ENCODE results near the gene ROR2.

DNA sequence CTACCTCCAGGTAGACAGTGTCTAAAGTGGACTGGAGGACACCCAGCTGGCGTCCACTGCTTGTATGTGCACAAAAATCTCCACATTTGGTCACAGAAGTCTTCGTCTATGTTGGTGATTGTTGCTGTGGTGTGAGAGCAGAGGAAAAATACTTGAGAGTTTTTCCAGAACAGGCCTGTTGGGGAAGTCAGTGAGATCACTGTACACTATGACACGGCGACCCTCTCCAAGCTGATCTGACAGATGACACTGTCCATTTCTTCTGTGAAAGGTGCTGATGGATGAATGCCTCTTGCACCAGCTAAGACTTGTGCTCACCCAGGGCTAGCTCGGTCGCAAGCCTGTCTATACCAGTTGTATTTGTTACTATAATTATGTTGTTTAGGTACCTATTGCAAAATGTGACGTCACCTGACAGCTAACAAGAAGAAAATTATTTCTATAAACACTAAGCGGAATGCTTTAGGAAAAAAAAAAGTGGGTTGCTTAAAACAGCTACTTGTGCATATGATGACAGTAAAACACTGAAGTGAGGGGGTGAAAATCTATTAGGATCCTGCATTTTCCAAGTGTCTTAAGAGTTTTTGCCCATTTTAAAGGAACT is 142.3 kb downstream of the ROR2 start:
- TF ChIP-seq EP300 (IDR thresholded peaks at IDR 0.05; ENCODE audit: borderline replicate concordance in 1 of 2, low read depth in 2 of 2, low read length in 2 of 2), result no peak
- no peak for TF ChIP-seq EGR1 (IDR thresholded peaks at IDR 0.05; ENCODE audit: borderline replicate concordance, low read depth, low read length)
- TF ChIP-seq, protein P1, sequence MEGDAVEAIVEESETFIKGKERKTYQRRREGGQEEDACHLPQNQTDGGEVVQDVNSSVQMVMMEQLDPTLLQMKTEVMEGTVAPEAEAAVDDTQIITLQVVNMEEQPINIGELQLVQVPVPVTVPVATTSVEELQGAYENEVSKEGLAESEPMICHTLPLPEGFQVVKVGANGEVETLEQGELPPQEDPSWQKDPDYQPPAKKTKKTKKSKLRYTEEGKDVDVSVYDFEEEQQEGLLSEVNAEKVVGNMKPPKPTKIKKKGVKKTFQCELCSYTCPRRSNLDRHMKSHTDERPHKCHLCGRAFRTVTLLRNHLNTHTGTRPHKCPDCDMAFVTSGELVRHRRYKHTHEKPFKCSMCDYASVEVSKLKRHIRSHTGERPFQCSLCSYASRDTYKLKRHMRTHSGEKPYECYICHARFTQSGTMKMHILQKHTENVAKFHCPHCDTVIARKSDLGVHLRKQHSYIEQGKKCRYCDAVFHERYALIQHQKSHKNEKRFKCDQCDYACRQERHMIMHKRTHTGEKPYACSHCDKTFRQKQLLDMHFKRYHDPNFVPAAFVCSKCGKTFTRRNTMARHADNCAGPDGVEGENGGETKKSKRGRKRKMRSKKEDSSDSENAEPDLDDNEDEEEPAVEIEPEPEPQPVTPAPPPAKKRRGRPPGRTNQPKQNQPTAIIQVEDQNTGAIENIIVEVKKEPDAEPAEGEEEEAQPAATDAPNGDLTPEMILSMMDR (IDR thresholded peaks at IDR 0.05; ENCODE audit: control extremely low read depth in 1 of 3, insufficient read depth in 1 of 3, low read depth in 1 of 3, low read length in 3 of 3), result no peak
- TF ChIP-seq RAD21 (IDR thresholded peaks at IDR 0.05 in 1 of 2, conservative IDR thresholded peaks at IDR 0.05 in 1 of 2; ENCODE audit: low read depth in 2 of 2, low read length in 2 of 2), result no peak
- no peak for TF ChIP-seq POLR2A (IDR thresholded peaks at IDR 0.05; ENCODE audit: control extremely low read depth in 1 of 2, low read depth in 2 of 2, low read length in 2 of 2)
- no peak for TF ChIP-seq EZH2 (IDR thresholded peaks at IDR 0.05; ENCODE audit: low read depth, low read length, severe bottlenecking)
- TF ChIP-seq SIN3A (conservative IDR thresholded peaks at IDR 0.05 in 1 of 2, IDR thresholded peaks at IDR 0.05 in 1 of 2; ENCODE audit: low read depth in 1 of 2, low read length in 2 of 2), result no peak
- TF ChIP-seq SP1 (IDR thresholded peaks at IDR 0.05; ENCODE audit: low read depth, low read length), result no peak
- no peak for TF ChIP-seq RFX5 (IDR thresholded peaks at IDR 0.05; ENCODE audit: borderline replicate concordance, low read depth, low read length)
- TF ChIP-seq POLR2AphosphoS5 (IDR thresholded peaks at IDR 0.05; ENCODE audit: low read depth, low read length), result no peak
- no peak for TF ChIP-seq NRF1 (IDR thresholded peaks at IDR 0.05; ENCODE audit: low read depth, low read length)
- no peak for TF ChIP-seq SRF (IDR thresholded peaks at IDR 0.05; ENCODE audit: low read depth, low read length)
- TF ChIP-seq TBP (IDR thresholded peaks at IDR 0.05; ENCODE audit: low read depth, low read length), result no peak

All from H1 (cell line).